T-helper 2 cell treated with Interferon-gamma antibody and Interleukin-4, amounts not matched to agents 5 μg/mL and 100 μg/mL, for 36 hours (primary cell): ENCODE measurements around the gene LRFN4.

Experiments used
- DNase-seq: peaks from one replicate; pipeline ENCODE4 v3.0.0; 2021; ENCODE audit warnings: low spot score
- H3K27ac Mint-ChIP-seq: one replicate; pipeline ENCODE4 v1.8.0; 2021; ENCODE audit warnings: mild to moderate bottlenecking, mixed read lengths
- H3K27me3 Mint-ChIP-seq: one replicate; pipeline ENCODE4 v1.8.0; 2021; ENCODE audit warnings: low read depth, mixed read lengths
- H3K36me3 Mint-ChIP-seq: one replicate; pipeline ENCODE4 v1.8.0; 2021; ENCODE audit warnings: low read depth, mixed read lengths
- H3K4me1 Mint-ChIP-seq: one replicate; pipeline ENCODE4 v1.8.0; 2021; ENCODE audit warnings: low read depth, mixed read lengths
- H3K4me3 Mint-ChIP-seq: one replicate; pipeline ENCODE4 v1.8.0; 2022; ENCODE audit warnings: mild to moderate bottlenecking, moderate library complexity, mixed read lengths
- H3K9me3 Mint-ChIP-seq: one replicate; pipeline ENCODE4 v1.8.0; 2021; ENCODE audit warnings: mixed read lengths

The LRFN4 gene

GRCh38 chr11:66849501-66850234 is 7.2 kb upstream of the LRFN4 start:
- H3K4me3 Mint-ChIP-seq: no peak overlapping the region
- no peak overlapping the region for H3K27ac Mint-ChIP-seq
- DNase-seq: no peak
- peaks cover 7% of the 10 kb centered on the region for H3K36me3 Mint-ChIP-seq
- H3K4me1 Mint-ChIP-seq: peaks cover 13% of the 10 kb centered on the region
- no peaks in the 10 kb centered on the region for H3K27me3 Mint-ChIP-seq
- H3K9me3 Mint-ChIP-seq: no peaks in the 10 kb centered on the region

- no peak overlapping the region for H3K4me3 Mint-ChIP-seq
- no peak for DNase-seq
- H3K27ac Mint-ChIP-seq: no peak overlapping the region
- H3K27me3 Mint-ChIP-seq: no peaks in the 10 kb centered on the region
- peaks cover 11% of the 10 kb centered on the region for H3K4me1 Mint-ChIP-seq
- peaks cover 2% of the 10 kb centered on the region for H3K36me3 Mint-ChIP-seq
- no peaks in the 10 kb centered on the region for H3K9me3 Mint-ChIP-seq
Measured at GRCh38 chr11:66850235-66850587, 6.7 kb upstream of the LRFN4 start.

- H3K4me1 Mint-ChIP-seq: peaks cover 12% of the 10 kb centered on the region
- H3K36me3 Mint-ChIP-seq: no peaks in the 10 kb centered on the region
- H3K9me3 Mint-ChIP-seq: no peaks in the 10 kb centered on the region
- DNase-seq: no peak
- H3K27me3 Mint-ChIP-seq: no peaks in the 10 kb centered on the region
- no peak overlapping the region for H3K4me3 Mint-ChIP-seq
- H3K27ac Mint-ChIP-seq: no peak overlapping the region
Measured at GRCh38 chr11:66850588-66851238, 6.2 kb upstream of the LRFN4 start.

- Mint-ChIP-seq H3K36me3 (no peaks in the 10 kb centered on the region), H3K4me1 (peaks cover 12% of the 10 kb centered on the region), H3K27me3 (no peaks in the 10 kb centered on the region), H3K27ac (no peak overlapping the region), H3K4me3 (no peak overlapping the region), H3K9me3 (no peaks in the 10 kb centered on the region)
- no peak for DNase-seq
Measured at GRCh38 chr11:66851239-66851596, 5.6 kb upstream of the LRFN4 start.

GRCh38 chr11:66851698-66852465 is 5.0 kb upstream of the LRFN4 start:
- no peaks in the 10 kb centered on the region for H3K27me3 Mint-ChIP-seq
- H3K36me3 Mint-ChIP-seq: no peaks in the 10 kb centered on the region
- no peak for DNase-seq
- no peaks in the 10 kb centered on the region for H3K9me3 Mint-ChIP-seq
- peaks cover 12% of the 10 kb centered on the region for H3K4me1 Mint-ChIP-seq
- peak overlapping the region; percentile 15 for H3K4me3 Mint-ChIP-seq
- H3K27ac Mint-ChIP-seq: peak overlapping the region; percentile 78

GRCh38 chr11:66852466-66853241 is 4.2 kb upstream of the LRFN4 start:
- H3K27ac Mint-ChIP-seq: no peak overlapping the region

GRCh38 chr11:66853242-66854229 is 3.3 kb upstream of the LRFN4 start:
- H3K9me3 Mint-ChIP-seq: no peaks in the 10 kb centered on the region
- H3K4me3 Mint-ChIP-seq: no peak overlapping the region
- peaks cover 12% of the 10 kb centered on the region for H3K4me1 Mint-ChIP-seq
- no peak for DNase-seq
- no peaks in the 10 kb centered on the region for H3K27me3 Mint-ChIP-seq
- H3K27ac Mint-ChIP-seq: peak overlapping the region; percentile 7
- no peaks in the 10 kb centered on the region for H3K36me3 Mint-ChIP-seq

More at GRCh38 chr11:66852466-66853241, 4.2 kb upstream of the LRFN4 start:
- Mint-ChIP-seq H3K9me3 (no peaks in the 10 kb centered on the region), H3K36me3 (no peaks in the 10 kb centered on the region), H3K4me3 (no peak overlapping the region), H3K4me1 (peaks cover 12% of the 10 kb centered on the region), H3K27me3 (no peaks in the 10 kb centered on the region)
- DNase-seq: no peak

- Mint-ChIP-seq H3K9me3 (no peaks in the 10 kb centered on the region), H3K4me1 (peaks cover 12% of the 10 kb centered on the region), H3K4me3 (no peak overlapping the region), H3K36me3 (no peaks in the 10 kb centered on the region), H3K27me3 (no peaks in the 10 kb centered on the region), H3K27ac (peak overlapping the region; percentile 7)
- DNase-seq: no peak
Measured at GRCh38 chr11:66854231-66854661, 2.6 kb upstream of the LRFN4 start.

GRCh38 chr11:66854729-66855211 is 2.1 kb upstream of the LRFN4 start:
- Mint-ChIP-seq H3K36me3 (no peaks in the 10 kb centered on the region), H3K4me3 (peak overlapping the region; percentile 83), H3K9me3 (no peaks in the 10 kb centered on the region), H3K27ac (peak overlapping the region; percentile 76), H3K27me3 (no peaks in the 10 kb centered on the region), H3K4me1 (peaks cover 12% of the 10 kb centered on the region)
- DNase-seq: no peak

- Mint-ChIP-seq H3K27ac (peak overlapping the region; percentile 93), H3K27me3 (no peaks in the 10 kb centered on the region), H3K9me3 (no peaks in the 10 kb centered on the region), H3K4me1 (peaks cover 12% of the 10 kb centered on the region), H3K4me3 (peak overlapping the region; percentile 92), H3K36me3 (no peaks in the 10 kb centered on the region)
- peak; percentile 92 for DNase-seq
Measured at GRCh38 chr11:66855574-66856495, 1.0 kb upstream of the LRFN4 start.

GRCh38 chr11:66857234-66857926 is 516 bp downstream of the LRFN4 start:
- no peaks in the 10 kb centered on the region for H3K27me3 Mint-ChIP-seq
- H3K9me3 Mint-ChIP-seq: no peaks in the 10 kb centered on the region
- H3K4me1 Mint-ChIP-seq: peaks cover 3% of the 10 kb centered on the region
- no peak for DNase-seq
- H3K27ac Mint-ChIP-seq: peak overlapping the region; percentile 82
- H3K4me3 Mint-ChIP-seq: peak overlapping the region; percentile 79
- no peaks in the 10 kb centered on the region for H3K36me3 Mint-ChIP-seq

- no peaks in the 10 kb centered on the region for H3K27me3 Mint-ChIP-seq
- H3K27ac Mint-ChIP-seq: peak overlapping the region; percentile 57
- H3K9me3 Mint-ChIP-seq: no peaks in the 10 kb centered on the region
- no peaks in the 10 kb centered on the region for H3K36me3 Mint-ChIP-seq
- no peak for DNase-seq
- peak overlapping the region; percentile 79 for H3K4me3 Mint-ChIP-seq
- H3K4me1 Mint-ChIP-seq: peaks cover 3% of the 10 kb centered on the region
Measured at GRCh38 chr11:66857927-66858185, 992 bp downstream of the LRFN4 start.
